ENCODE results near the gene OST4.

DNA sequence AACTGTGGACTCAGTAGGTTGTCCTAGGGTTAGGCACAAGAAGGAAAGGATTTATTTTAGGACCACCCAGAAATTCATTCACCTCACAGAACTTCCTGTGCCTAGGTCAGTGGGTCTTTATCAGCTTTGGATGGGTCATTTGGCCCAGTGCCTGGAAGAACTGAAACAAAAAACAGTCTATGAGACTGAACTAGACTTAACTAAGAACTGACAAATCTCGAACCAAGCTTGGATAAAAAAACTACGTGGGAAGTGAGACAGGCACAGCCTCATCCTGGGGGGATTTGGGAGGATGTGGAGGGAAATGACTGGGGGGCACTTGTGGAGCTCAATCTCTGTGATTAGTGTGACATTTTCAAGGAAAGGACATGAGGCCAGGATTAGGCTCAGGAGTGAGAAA is 2.3 kb upstream of the OST4 start:
- TF ChIP-seq EZH2 (IDR thresholded peaks at IDR 0.05; ENCODE audit: insufficient read depth, low read length): no peak
- TF ChIP-seq, protein P1, sequence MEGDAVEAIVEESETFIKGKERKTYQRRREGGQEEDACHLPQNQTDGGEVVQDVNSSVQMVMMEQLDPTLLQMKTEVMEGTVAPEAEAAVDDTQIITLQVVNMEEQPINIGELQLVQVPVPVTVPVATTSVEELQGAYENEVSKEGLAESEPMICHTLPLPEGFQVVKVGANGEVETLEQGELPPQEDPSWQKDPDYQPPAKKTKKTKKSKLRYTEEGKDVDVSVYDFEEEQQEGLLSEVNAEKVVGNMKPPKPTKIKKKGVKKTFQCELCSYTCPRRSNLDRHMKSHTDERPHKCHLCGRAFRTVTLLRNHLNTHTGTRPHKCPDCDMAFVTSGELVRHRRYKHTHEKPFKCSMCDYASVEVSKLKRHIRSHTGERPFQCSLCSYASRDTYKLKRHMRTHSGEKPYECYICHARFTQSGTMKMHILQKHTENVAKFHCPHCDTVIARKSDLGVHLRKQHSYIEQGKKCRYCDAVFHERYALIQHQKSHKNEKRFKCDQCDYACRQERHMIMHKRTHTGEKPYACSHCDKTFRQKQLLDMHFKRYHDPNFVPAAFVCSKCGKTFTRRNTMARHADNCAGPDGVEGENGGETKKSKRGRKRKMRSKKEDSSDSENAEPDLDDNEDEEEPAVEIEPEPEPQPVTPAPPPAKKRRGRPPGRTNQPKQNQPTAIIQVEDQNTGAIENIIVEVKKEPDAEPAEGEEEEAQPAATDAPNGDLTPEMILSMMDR (IDR thresholded peaks at IDR 0.05; ENCODE audit: insufficient read depth, low read depth, low read length): no peak

Data from astrocyte (in vitro differentiated cells and primary cell).